ENCODE data around the gene STMN1.
"Not testable (repeated sequence)": the region's sequence is repeated elsewhere in the genome, so short reads cannot be mapped to it uniquely, and the experiment has no call there.

Gene STMN1

GRCh38 chr1:25905680-25906643, at the start of gene STMN1:
STMN1 (minus strand) TSS chr1:25906419; CDS start chr1:25904676, 1,743 bp downstream.
- peak; percentile 95 for DNase-seq (ENCODE audit: low spot score)

GRCh38 chr1:25955553-25955952, 49.3 kb upstream of the STMN1 start:
- DNase-seq (ENCODE audit: low spot score) = no peak

- no peak for DNase-seq (ENCODE audit: low spot score)
These were observed 48.2 kb upstream of the STMN1 start for GRCh38 chr1:25954282-25954938.

DNA sequence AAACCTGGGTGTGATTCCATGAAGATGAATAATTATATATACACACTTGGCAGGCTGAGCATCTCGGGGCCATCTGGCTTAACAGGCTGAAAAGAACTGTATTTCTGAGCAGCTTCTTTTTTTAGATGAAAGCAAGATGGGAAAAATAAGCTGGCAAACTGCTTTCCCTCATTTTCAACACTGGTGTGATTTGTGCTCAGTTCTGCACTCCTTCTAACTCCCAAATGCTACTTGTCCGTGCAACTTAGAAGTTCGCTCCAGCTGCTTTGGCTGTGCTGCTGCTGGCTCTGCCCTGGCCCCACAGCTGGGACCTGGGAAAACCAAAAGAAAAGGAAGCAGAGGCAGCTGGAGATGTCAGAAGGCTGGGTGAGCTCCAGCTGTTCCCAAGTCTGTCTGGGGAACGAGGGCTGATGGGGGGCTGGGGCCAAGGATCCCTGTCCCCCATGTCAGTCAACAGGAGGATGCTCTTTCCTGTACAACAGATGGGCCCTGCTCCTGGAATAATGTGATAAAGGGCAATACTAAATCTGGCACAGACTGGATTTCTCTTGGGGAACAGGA, 46.7 kb upstream of the STMN1 start:
- no peak for DNase-seq (ENCODE audit: low spot score)

DNA sequence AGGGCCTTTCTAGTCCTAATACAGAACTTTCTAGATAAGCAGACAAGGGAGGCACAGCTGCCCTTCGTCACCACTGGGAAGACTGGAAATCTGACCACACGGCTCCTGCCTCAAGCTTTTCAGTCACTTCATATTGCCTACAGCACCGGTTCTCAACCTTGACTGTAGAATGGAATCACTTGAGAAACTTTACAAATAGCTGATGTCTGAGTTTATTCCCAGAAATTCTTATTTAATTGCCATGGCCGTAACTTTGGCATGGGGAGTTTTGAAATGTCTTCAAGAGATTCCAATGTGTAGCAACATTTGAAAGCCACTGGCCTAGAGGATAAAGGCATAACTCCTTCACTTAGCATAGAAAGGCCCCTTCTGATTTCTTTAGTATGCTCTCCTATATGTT, 42.4 kb upstream of the STMN1 start:
- no peak for DNase-seq (ENCODE audit: low spot score)

DNA sequence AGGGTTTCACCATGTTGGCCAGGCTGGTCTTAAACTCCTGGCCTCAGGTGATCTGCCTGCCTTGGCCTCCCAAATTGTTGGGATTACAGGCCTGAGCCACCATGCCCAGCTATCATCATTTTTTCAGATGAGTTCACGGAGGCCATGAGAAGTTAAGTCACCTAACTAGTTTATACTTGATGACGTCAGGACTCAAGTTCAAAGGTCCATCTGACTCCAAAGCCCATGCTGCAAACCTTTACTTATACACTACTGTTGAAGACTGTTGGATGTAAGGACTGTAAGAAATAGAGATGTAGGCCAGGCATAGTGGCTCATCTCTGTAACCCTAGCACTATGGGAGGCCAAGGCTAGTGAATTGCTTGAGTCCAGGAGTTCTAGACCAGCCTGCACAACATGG, 40.8 kb upstream of the STMN1 start:
- no peak for DNase-seq (ENCODE audit: low spot score)

- no peak for DNase-seq (ENCODE audit: low spot score)
These were observed 39.5 kb upstream of the STMN1 start for GRCh38 chr1:25945761-25946160.

DNA sequence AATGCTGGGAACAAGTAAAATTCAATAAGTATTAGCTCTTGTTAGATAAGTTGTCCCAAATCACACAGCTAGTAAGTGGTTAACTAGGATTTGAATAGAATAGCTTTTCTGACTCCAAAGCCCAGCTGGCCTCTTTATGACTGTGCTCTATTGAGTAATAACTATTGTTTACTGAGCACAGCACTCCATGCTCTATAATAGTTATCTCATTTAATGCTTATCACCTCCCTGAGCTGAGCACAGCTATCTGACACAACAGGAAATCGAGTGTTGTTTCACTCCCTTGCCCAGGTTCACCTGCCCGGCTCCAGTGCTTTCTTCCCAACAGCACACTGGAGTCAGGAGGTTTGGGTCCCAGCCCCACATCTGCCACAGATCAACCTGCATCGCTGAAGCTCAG, 38.8 kb upstream of the STMN1 start:
- no peak for DNase-seq (ENCODE audit: low spot score)

DNA sequence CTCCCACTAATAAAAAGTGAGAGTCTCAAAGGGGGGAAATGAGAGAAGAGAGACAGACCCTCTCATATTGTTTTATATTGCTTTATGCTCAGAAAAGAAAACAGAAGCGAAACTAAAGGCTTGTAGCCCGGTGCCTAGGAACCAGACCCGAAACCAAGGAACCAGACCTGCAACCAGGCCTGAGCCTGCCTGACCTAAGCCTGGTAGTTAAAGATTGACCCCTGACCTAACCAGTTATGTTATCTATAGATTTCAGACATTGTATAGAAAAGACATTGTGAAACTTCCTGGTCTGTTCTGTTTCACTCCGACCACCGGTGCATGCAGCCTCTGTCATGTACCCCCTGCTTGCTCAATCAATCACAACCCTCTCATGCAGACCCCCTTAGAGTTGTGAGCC, 37.3 kb upstream of the STMN1 start:
- not testable (repeated sequence) for DNase-seq (ENCODE audit: low spot score)

DNA sequence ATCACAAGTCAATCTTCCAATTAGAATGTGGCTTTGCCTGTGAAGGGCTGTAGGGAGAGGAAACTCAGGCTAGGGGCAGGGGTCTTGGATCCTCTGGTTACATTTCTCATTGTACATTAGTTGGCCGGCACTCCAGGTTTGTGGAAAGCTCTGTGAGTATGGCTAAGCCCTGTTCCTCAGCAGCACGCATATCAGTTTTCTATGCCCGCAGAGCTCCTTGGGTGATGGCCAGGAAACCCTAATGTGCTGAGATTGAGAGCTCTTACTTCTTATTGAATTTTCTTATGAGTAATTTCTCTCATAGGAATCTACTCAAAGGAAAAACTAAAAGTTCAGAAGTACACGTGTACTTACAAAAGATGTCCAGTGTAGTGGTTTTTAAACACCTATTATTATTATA, 30.7 kb upstream of the STMN1 start:
- DNase-seq (ENCODE audit: low spot score) = no peak

- DNase-seq (ENCODE audit: low spot score) = no peak
These were observed 27.5 kb upstream of the STMN1 start for GRCh38 chr1:25933479-25934365.

GRCh38 chr1:25932811-25933400, 26.7 kb upstream of the STMN1 start:
- DNase-seq (ENCODE audit: low spot score) = not testable (repeated sequence)

GRCh38 chr1:25932321-25932720, 26.1 kb upstream of the STMN1 start:
- no peak for DNase-seq (ENCODE audit: low spot score)

DNA sequence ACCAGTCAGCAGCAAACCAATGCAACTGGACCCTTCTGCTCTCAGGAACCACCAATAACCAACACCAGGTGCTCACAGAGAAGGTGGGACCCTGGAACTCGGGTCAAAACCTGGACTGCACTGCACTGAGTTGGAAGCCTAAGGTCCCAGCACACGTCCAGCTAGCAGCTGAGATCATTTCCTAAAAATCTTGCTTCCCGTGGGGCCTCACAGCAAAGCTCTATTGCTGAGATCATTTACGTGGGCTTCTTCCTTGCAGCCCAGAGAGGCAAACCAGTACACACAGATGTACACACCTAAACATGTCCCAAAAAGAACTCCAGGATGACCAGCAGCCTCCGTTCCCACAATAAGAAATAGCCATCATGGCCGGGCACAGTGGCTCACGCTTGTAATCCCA, 22.8 kb upstream of the STMN1 start:
- DNase-seq (ENCODE audit: low spot score) = no peak

- DNase-seq (ENCODE audit: low spot score) = no peak
These were observed 21.5 kb upstream of the STMN1 start for GRCh38 chr1:25927521-25928265.

- no peak for DNase-seq (ENCODE audit: low spot score)
These were observed 20.7 kb upstream of the STMN1 start for GRCh38 chr1:25926731-25927496.

GRCh38 chr1:25924454-25924853, 18.2 kb upstream of the STMN1 start:
- DNase-seq (ENCODE audit: low spot score) = no peak

- no peak for DNase-seq (ENCODE audit: low spot score)
These were observed 16.8 kb upstream of the STMN1 start for GRCh38 chr1:25922971-25923552.
